Measurements from ENCODE around the gene ADTRP.

- TF ChIP-seq CTCF (IDR thresholded peaks at IDR 0.05; ENCODE audit: insufficient read depth, low read length, poor library complexity, severe bottlenecking) (no peak), EZH2phosphoT487 (conservative IDR thresholded peaks at IDR 0.05; ENCODE audit: low read length) (no peak)
Measured at GRCh38 chr6:11681357-11681756, 97.2 kb downstream of the ADTRP start.
